Suprapubic skin (tissue), 3 donors: Measurements from ENCODE around the gene INTS11.

Experiments used
- POLR2A ChIP-seq, 2 donors: fragments of 450-650 bp; IDR thresholded peaks; one replicate each; pipeline ENCODE4 v1.6.1; 2017; ENCODE audit warnings: antibody characterized with exemption in 2 of 2, mild to moderate bottlenecking in 2 of 2, moderate library complexity in 2 of 2
- TF ChIP-seq, protein P1 (sequence below), 2 donors: fragments of 200-600 bp in 1 of 2; fragments of 450-650 bp in 1 of 2; sonication (generic) in 1 of 2; IDR thresholded peaks; one replicate each; pipeline ENCODE4 v1.5.1; 2016 to 2019; ENCODE audit warnings: antibody characterized with exemption in 2 of 2, mild to moderate bottlenecking in 1 of 2, moderate library complexity in 1 of 2

DNA sequence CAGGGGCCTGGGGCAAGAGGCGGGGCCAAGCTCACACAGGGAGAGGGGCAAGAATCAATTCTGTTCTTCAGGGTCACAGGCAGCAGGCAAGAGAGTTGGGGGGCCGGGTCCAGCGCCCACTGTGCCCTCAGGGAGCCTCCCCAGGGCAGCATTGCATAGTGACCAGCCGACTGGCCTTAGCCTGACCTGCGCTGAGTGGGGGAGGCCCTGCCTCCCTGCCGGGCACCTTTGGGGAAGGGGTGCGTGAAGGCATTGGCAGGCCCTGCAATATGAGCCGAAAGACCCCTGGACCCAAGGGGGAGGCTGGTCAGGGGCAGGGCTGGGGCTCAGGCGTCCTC is 32.0 kb downstream of the INTS11 start:
- TF ChIP-seq, protein P1, sequence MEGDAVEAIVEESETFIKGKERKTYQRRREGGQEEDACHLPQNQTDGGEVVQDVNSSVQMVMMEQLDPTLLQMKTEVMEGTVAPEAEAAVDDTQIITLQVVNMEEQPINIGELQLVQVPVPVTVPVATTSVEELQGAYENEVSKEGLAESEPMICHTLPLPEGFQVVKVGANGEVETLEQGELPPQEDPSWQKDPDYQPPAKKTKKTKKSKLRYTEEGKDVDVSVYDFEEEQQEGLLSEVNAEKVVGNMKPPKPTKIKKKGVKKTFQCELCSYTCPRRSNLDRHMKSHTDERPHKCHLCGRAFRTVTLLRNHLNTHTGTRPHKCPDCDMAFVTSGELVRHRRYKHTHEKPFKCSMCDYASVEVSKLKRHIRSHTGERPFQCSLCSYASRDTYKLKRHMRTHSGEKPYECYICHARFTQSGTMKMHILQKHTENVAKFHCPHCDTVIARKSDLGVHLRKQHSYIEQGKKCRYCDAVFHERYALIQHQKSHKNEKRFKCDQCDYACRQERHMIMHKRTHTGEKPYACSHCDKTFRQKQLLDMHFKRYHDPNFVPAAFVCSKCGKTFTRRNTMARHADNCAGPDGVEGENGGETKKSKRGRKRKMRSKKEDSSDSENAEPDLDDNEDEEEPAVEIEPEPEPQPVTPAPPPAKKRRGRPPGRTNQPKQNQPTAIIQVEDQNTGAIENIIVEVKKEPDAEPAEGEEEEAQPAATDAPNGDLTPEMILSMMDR (IDR thresholded peaks at IDR 0.05) = no peak
- no peak for TF ChIP-seq POLR2A (IDR thresholded peaks at IDR 0.05)
